SK-N-SH (cell line): Measurements from ENCODE around the gene ISOC2.

Experiments
- CTCF ChIP-seq: fragments of 200-600 bp; sonication (generic); IDR thresholded peaks from 2 replicates; pipeline ENCODE4 v1.6.1; 2017; ENCODE audit warnings: antibody characterized with exemption, mild to moderate bottlenecking, moderate library complexity
- MAX ChIP-seq: IDR thresholded peaks from 2 replicates; pipeline ENCODE4 v1.4.0; 2012; ENCODE audit warnings: low read depth
- NRF1 ChIP-seq: IDR thresholded peaks from 2 replicates; pipeline ENCODE4 v1.6.1; 2012; ENCODE audit warnings: low read depth, mild to moderate bottlenecking, low read length

GRCh38 chr19:55484593-55485438, 23.4 kb upstream of the ISOC2 start, which contains the start of gene NAT14:
- no peak for TF ChIP-seq NRF1
- no peak for TF ChIP-seq CTCF
- no peak for TF ChIP-seq MAX
